ENCODE data around the gene DNAH14.
"Not testable (repeated sequence)": the region's sequence is repeated elsewhere in the genome, so short reads cannot be mapped to it uniquely, and the experiment has no call there.

DNA sequence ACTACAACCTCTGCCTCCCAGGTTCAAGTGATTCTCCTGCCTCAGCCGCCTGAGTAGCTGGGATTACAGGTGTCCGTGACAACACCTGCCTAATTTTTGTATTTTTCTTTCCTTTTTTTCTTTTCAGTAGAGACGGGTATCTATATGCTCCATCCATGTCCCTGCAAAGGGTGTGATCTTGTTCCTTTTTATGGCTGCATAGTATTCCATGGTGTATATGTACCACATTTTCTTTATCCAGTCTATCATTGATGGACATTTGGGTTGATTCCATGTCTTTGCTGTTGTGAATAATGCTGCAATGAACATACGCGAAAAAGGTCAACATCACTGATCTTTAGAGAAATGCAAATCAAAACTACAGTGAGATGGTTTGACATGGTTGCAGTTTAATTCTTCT lies 62.1 kb downstream of the DNAH14 start:
- not testable (repeated sequence) for TF ChIP-seq YY1 (IDR thresholded peaks at IDR 0.05; ENCODE audit: insufficient read depth, insufficient read length); SUZ12 (IDR thresholded peaks at IDR 0.05; ENCODE audit: extremely low read depth, insufficient read depth, insufficient read length); ZNF274 (IDR thresholded peaks at IDR 0.05; ENCODE audit: low read depth, low read length)

All from NT2/D1 (cell line).